ENCODE results near the gene ANP32A. TPM values are rescaled to one million over a fixed set of nuclear protein-coding genes. Genes with fewer than 3 reads are reported as not detected.

ANP32A gene
- total RNA-seq, 1 donor from 2014 or later = 114 TPM

- TF ChIP-seq CTCF (IDR thresholded peaks at IDR 0.05) = no peak
- H3K4me1 ChIP-seq = peaks cover 13% of the 10 kb centered on the region
- no peak overlapping the region for H3K4me3 ChIP-seq
- H3K27me3 ChIP-seq = no peaks in the 10 kb centered on the region
- H3K27ac ChIP-seq = no peak overlapping the region
- H3K9me3 ChIP-seq = no peaks in the 10 kb centered on the region
- intact Hi-C loops (cut with DNase I) = no loop called here
- ATAC-seq = no peak
- peaks cover 10% of the 10 kb centered on the region for H3K36me3 ChIP-seq
- no peak for DNase-seq
Measured at GRCh38 chr15:68774120-68774519, 46.6 kb downstream of the ANP32A start.

GRCh38 chr15:68773036-68773435, 47.7 kb downstream of the ANP32A start:
- DNase-seq (no peak), ATAC-seq (no peak)
- Histone ChIP-seq H3K36me3 (peaks cover 6% of the 10 kb centered on the region), H3K27ac (no peak overlapping the region), H3K4me1 (peaks cover 13% of the 10 kb centered on the region), H3K27me3 (no peaks in the 10 kb centered on the region), H3K9me3 (no peaks in the 10 kb centered on the region), H3K4me3 (no peak overlapping the region)
- TF ChIP-seq CTCF (IDR thresholded peaks at IDR 0.05) = no peak
- intact Hi-C loops (cut with DNase I) = no loop called here

- H3K27me3 ChIP-seq = no peaks in the 10 kb centered on the region
- H3K36me3 ChIP-seq = no peaks in the 10 kb centered on the region
- no peaks in the 10 kb centered on the region for H3K9me3 ChIP-seq
- intact Hi-C loops (cut with DNase I) = no loop called here
- H3K27ac ChIP-seq = no peak overlapping the region
- TF ChIP-seq CTCF (IDR thresholded peaks at IDR 0.05) = no peak
- DNase-seq (no peak), ATAC-seq (no peak)
- H3K4me1 ChIP-seq = no peaks in the 10 kb centered on the region
- H3K4me3 ChIP-seq = no peak overlapping the region
Measured at GRCh38 chr15:68770216-68770615, 50.5 kb downstream of the ANP32A start.

GRCh38 chr15:68769702-68770101, 51.0 kb downstream of the ANP32A start:
- H3K27me3 ChIP-seq = no peaks in the 10 kb centered on the region
- no peaks in the 10 kb centered on the region for H3K4me1 ChIP-seq
- DNase-seq (no peak), ATAC-seq (no peak)
- no peak for TF ChIP-seq CTCF (IDR thresholded peaks at IDR 0.05)
- no peak overlapping the region for H3K27ac ChIP-seq
- H3K9me3 ChIP-seq = no peaks in the 10 kb centered on the region
- no peak overlapping the region for H3K4me3 ChIP-seq
- intact Hi-C loops (cut with DNase I) = no loop called here
- no peaks in the 10 kb centered on the region for H3K36me3 ChIP-seq

GRCh38 chr15:68768321-68768720, 52.4 kb downstream of the ANP32A start:
- Histone ChIP-seq H3K4me1 (no peaks in the 10 kb centered on the region), H3K9me3 (no peaks in the 10 kb centered on the region), H3K36me3 (no peaks in the 10 kb centered on the region), H3K27ac (no peak overlapping the region), H3K4me3 (no peak overlapping the region), H3K27me3 (no peaks in the 10 kb centered on the region)
- no peak for TF ChIP-seq CTCF (IDR thresholded peaks at IDR 0.05)
- ATAC-seq (no peak), DNase-seq (no peak)
- intact Hi-C loops (cut with DNase I) = no loop called here

GRCh38 chr15:68767833-68768232, 52.9 kb downstream of the ANP32A start:
- Histone ChIP-seq H3K4me3 (no peak overlapping the region), H3K9me3 (no peaks in the 10 kb centered on the region), H3K27me3 (no peaks in the 10 kb centered on the region), H3K36me3 (no peaks in the 10 kb centered on the region), H3K4me1 (no peaks in the 10 kb centered on the region), H3K27ac (no peak overlapping the region)
- DNase-seq (no peak), ATAC-seq (no peak)
- intact Hi-C loops (cut with DNase I) = no loop called here
- TF ChIP-seq CTCF (IDR thresholded peaks at IDR 0.05) = no peak

Measured in upper lobe of right lung (tissue), 1 donor.